GM12875 (cell line): ENCODE measurements around the gene FSTL5.

Experiments
- H3K4me3 ChIP-seq: one replicate; pipeline ENCODE4 v1.5.1; 2011; ENCODE audit warnings: low read depth, low read length, control low read depth
- TF ChIP-seq, protein P1 (sequence below): IDR thresholded peaks from 2 replicates; pipeline ENCODE4 v1.5.1; 2011; ENCODE audit warnings: low read depth, mild to moderate bottlenecking, control low read depth, inconsistent platforms, low read length, moderate library complexity, borderline replicate concordance; ENCODE audit not compliant: insufficient read depth

The FSTL5 gene

GRCh38 chr4:162038112-162038511 is 125.7 kb downstream of the FSTL5 start:
- TF ChIP-seq, protein P1, sequence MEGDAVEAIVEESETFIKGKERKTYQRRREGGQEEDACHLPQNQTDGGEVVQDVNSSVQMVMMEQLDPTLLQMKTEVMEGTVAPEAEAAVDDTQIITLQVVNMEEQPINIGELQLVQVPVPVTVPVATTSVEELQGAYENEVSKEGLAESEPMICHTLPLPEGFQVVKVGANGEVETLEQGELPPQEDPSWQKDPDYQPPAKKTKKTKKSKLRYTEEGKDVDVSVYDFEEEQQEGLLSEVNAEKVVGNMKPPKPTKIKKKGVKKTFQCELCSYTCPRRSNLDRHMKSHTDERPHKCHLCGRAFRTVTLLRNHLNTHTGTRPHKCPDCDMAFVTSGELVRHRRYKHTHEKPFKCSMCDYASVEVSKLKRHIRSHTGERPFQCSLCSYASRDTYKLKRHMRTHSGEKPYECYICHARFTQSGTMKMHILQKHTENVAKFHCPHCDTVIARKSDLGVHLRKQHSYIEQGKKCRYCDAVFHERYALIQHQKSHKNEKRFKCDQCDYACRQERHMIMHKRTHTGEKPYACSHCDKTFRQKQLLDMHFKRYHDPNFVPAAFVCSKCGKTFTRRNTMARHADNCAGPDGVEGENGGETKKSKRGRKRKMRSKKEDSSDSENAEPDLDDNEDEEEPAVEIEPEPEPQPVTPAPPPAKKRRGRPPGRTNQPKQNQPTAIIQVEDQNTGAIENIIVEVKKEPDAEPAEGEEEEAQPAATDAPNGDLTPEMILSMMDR: no peak
- no peak overlapping the region for H3K4me3 ChIP-seq

GRCh38 chr4:162017863-162018262 is 145.9 kb downstream of the FSTL5 start:
- no peak overlapping the region for H3K4me3 ChIP-seq
- TF ChIP-seq, protein P1: no peak

- TF ChIP-seq, protein P1: no peak
- no peak overlapping the region for H3K4me3 ChIP-seq
These were observed 146.8 kb downstream of the FSTL5 start for GRCh38 chr4:162016991-162017390.

DNA sequence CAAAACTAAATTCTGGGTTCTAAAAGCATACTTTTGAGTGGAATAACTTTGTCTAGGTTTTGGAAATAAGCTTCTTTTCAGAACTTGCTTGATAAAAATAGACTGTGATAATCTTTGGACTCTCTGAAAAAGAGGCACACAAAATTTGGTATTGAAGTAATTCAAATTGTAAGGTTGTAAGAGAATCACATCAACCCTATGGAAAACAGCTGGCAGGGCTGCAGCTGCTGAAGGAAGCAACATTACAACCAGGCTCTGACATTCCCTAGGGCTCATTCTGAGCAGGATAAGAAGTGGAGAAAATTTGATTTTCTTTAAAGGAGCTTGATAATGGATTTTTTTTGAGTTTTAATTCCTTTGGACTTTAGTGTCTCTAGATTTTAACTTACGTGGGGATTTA is 147.6 kb downstream of the FSTL5 start:
- TF ChIP-seq, protein P1: no peak
- H3K4me3 ChIP-seq: no peak overlapping the region

DNA sequence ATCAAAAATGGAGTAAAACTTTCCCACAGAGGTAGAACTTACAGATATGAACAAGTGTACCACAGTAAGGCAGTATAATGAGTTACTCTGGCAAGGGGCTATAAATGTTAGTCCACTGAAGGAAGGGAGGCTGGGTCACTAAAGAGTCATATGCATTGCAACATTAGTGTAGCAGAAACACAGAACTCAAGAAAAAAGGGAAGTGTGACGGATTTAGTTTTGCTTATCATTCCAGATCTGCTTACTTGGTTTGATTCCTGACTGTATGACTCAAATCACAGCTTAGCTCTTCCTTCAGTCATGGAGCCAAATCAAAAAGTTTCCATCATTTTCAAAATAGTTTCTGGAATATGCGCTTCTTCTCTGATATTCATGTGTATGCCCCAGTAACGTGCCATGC is 148.7 kb downstream of the FSTL5 start:
- TF ChIP-seq, protein P1: no peak
- no peak overlapping the region for H3K4me3 ChIP-seq

DNA sequence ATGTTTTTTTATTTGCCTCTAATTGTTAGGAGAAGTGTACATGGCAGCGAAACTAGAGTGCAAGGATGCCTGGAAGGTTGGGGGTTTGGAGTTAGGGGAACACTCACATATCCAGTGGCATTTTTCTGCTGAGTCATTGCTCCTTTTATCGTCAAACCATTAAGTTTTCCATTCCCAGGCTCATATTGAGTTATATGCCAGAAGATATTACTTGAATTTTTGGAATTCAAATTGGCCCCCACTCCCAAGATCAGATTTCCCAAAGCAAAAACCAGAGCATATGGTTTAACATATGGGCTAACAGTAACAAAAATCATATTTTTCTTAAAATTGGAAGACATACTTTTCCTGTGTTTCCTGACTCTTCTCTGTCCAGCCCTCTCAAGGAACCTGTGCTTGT is 152.7 kb downstream of the FSTL5 start:
- TF ChIP-seq, protein P1: no peak
- H3K4me3 ChIP-seq: no peak overlapping the region

- TF ChIP-seq, protein P1: no peak
- no peak overlapping the region for H3K4me3 ChIP-seq
These were observed 153.4 kb downstream of the FSTL5 start for GRCh38 chr4:162010362-162010761.
